Measurements from ENCODE around the gene ZSCAN5B. TPM values are rescaled to one million over a fixed set of nuclear protein-coding genes. Genes with fewer than 3 reads are reported as not detected.
"Not testable (repeated sequence)": the region's sequence is repeated elsewhere in the genome, so short reads cannot be mapped to it uniquely, and the experiment has no call there.

The ZSCAN5B gene
- total RNA-seq, 1 experiment from 2014 or later, result not detected

DNA sequence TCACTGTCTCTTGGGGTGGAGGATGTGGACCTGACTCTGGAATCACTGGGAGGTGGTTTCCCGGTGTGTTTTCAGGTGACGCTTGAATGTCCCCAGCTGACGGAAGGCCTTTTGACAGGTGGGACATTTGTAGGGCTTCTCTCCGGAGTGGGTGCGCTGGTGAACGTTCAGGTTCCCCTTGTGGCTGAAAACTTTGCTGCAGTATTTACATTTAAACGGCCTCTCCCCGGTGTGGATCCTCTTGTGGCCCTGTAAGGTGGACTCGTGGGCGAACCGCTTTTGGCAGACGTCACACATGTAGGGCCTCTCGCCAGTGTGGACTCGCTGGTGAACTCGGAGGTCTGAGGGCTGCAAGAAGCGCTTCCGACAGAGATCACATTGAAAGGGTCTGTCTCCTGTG, 7.8 kb downstream of the ZSCAN5B start:
- ChIA-PET CTCF (no interaction called here), POLR2A (no interaction called here)
- no peak overlapping the region for H3K27ac Mint-ChIP-seq (ENCODE audit: low read depth, unreplicated experiment)
- H3K9me3 Mint-ChIP-seq (ENCODE audit: unreplicated experiment), result no peaks in the 10 kb centered on the region
- no peak for DNase-seq (ENCODE audit: unreplicated experiment)
- no peaks in the 10 kb centered on the region for H3K36me3 Mint-ChIP-seq (ENCODE audit: insufficient read depth, unreplicated experiment)
- TF ChIP-seq, protein P1, sequence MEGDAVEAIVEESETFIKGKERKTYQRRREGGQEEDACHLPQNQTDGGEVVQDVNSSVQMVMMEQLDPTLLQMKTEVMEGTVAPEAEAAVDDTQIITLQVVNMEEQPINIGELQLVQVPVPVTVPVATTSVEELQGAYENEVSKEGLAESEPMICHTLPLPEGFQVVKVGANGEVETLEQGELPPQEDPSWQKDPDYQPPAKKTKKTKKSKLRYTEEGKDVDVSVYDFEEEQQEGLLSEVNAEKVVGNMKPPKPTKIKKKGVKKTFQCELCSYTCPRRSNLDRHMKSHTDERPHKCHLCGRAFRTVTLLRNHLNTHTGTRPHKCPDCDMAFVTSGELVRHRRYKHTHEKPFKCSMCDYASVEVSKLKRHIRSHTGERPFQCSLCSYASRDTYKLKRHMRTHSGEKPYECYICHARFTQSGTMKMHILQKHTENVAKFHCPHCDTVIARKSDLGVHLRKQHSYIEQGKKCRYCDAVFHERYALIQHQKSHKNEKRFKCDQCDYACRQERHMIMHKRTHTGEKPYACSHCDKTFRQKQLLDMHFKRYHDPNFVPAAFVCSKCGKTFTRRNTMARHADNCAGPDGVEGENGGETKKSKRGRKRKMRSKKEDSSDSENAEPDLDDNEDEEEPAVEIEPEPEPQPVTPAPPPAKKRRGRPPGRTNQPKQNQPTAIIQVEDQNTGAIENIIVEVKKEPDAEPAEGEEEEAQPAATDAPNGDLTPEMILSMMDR (IDR thresholded peaks at IDR 0.05; ENCODE audit: unreplicated experiment), result no peak
- no peaks in the 10 kb centered on the region for H3K4me1 Mint-ChIP-seq (ENCODE audit: insufficient read depth, unreplicated experiment)
- intact Hi-C loops (cut with micrococcal nuclease), result no loop called here
- BruUV-seq (replicated peaks), result no TSS peak
- no peaks in the 10 kb centered on the region for H3K27me3 Mint-ChIP-seq (ENCODE audit: insufficient read depth, unreplicated experiment)
- H3K4me3 Mint-ChIP-seq (ENCODE audit: unreplicated experiment), result no peak overlapping the region

DNA sequence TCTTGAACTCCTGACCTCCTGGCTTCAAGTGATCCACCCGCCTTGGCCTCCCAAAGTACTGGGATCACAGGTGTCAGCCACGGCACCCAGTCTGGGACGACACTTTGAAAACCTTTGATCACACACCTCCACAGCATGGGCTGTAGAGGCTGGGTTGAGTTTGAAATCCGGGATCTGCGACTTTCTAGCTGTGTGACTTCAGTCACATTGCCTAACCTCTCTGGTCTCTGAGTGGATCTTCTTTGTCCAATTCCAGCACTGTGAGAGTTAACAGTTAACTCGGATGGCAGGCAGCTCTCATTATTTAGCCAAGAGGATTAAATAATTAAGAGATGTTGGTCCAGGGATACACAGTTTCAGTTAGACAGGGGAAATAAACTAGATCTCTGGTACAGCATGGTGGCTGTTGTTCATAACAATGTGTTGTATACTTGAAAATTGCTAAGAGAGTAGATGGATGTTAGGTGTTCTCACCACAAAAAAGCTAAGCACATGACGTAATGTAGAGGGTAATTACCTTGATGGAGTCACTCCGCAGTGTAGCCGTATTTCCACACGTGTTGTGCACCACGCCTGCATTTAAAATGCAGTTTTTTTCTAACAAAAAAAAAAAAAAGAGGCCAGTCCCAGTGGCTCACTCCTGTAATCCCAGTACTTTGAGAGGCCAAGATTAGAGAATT, 19.9 kb downstream of the ZSCAN5B start:
- H3K9me3 Mint-ChIP-seq (ENCODE audit: unreplicated experiment), result no peaks in the 10 kb centered on the region
- BruUV-seq (replicated peaks), result no TSS peak
- H3K4me3 Mint-ChIP-seq (ENCODE audit: unreplicated experiment), result no peak overlapping the region
- H3K4me1 Mint-ChIP-seq (ENCODE audit: insufficient read depth, unreplicated experiment), result no peaks in the 10 kb centered on the region
- no peak overlapping the region for H3K27ac Mint-ChIP-seq (ENCODE audit: low read depth, unreplicated experiment)
- TF ChIP-seq, protein P1 (IDR thresholded peaks at IDR 0.05; ENCODE audit: unreplicated experiment), result no peak
- no peaks in the 10 kb centered on the region for H3K36me3 Mint-ChIP-seq (ENCODE audit: insufficient read depth, unreplicated experiment)
- POLR2A ChIA-PET, result interaction anchor here (0.5 to 0.9 kb wide), 2 partner anchors 87 to 127 kb away, joined by 4 to 7 read pairs; no protein-coding TSS in a partner anchor
- no peak for DNase-seq (ENCODE audit: unreplicated experiment)
- CTCF ChIA-PET, result interaction anchor here (0.6 to 0.7 kb wide), 3 partner anchors 82 to 224 kb away, joined by 4 to 9 read pairs (median 4); no protein-coding TSS in a partner anchor
- intact Hi-C loops (cut with micrococcal nuclease), result no loop called here
- no peaks in the 10 kb centered on the region for H3K27me3 Mint-ChIP-seq (ENCODE audit: insufficient read depth, unreplicated experiment)

DNA sequence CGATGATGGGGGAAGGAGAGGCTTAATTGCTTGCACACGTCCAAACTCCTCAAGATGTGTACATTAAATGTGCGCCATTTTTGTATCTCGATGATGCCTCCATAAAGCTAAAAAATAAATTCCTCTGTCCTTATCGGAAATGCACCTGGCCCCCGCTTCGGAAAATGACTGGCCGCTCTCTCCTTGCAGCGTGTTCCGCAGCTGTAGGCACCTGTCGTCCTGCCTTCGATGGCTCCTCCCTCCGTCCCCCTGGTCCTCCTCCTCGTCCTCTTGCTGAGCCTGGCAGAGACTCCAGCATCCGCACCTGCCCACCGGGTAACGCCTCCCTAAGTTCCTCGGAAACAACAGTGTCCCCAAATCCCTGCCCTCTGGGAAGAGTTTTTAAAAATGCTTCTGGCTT, 20.7 kb downstream of the ZSCAN5B start:
- H3K36me3 Mint-ChIP-seq (ENCODE audit: insufficient read depth, unreplicated experiment), result no peaks in the 10 kb centered on the region
- BruUV-seq (replicated peaks), result no TSS peak
- DNase-seq (ENCODE audit: unreplicated experiment), result no peak
- no peak overlapping the region for H3K4me3 Mint-ChIP-seq (ENCODE audit: unreplicated experiment)
- H3K27ac Mint-ChIP-seq (ENCODE audit: low read depth, unreplicated experiment), result no peak overlapping the region
- TF ChIP-seq, protein P1 (IDR thresholded peaks at IDR 0.05; ENCODE audit: unreplicated experiment), result no peak
- no peaks in the 10 kb centered on the region for H3K27me3 Mint-ChIP-seq (ENCODE audit: insufficient read depth, unreplicated experiment)
- H3K4me1 Mint-ChIP-seq (ENCODE audit: insufficient read depth, unreplicated experiment), result no peaks in the 10 kb centered on the region
- ChIA-PET CTCF (interaction anchor here (0.5 to 1.0 kb wide), 7 partner anchors 21 to 344 kb away, joined by 3 to 9 read pairs (median 4); no protein-coding TSS in a partner anchor), POLR2A (no interaction called here)
- intact Hi-C loops (cut with micrococcal nuclease), result no loop called here
- H3K9me3 Mint-ChIP-seq (ENCODE audit: unreplicated experiment), result no peaks in the 10 kb centered on the region

DNA sequence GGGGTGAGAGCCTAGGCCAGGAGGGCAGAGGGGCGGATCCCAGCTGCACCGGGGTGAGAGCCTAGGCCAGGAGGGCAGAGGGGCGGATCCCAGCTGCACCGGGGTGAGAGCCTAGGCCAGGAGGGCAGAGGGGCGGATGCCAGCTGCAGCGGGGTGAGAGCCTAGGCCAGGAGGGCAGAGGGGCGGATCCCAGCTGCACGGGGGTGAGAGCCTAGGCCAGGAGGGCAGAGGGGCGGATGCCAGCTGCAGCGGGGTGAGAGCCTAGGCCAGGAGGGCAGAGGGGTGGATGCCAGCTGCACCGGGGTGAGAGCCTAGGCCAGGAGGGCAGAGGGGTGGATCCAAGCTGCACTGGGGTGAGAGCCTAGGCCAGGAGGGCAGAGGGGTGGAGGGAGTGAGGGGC, 21.3 kb downstream of the ZSCAN5B start:
- POLR2A ChIA-PET; DNase-seq (ENCODE audit: unreplicated experiment); H3K27ac Mint-ChIP-seq (ENCODE audit: low read depth, unreplicated experiment); BruUV-seq (replicated peaks); H3K27me3 Mint-ChIP-seq (ENCODE audit: insufficient read depth, unreplicated experiment); H3K9me3 Mint-ChIP-seq (ENCODE audit: unreplicated experiment); intact Hi-C loops (cut with micrococcal nuclease); H3K4me3 Mint-ChIP-seq (ENCODE audit: unreplicated experiment); H3K4me1 Mint-ChIP-seq (ENCODE audit: insufficient read depth, unreplicated experiment); H3K36me3 Mint-ChIP-seq (ENCODE audit: insufficient read depth, unreplicated experiment): not testable (repeated sequence)
- CTCF ChIA-PET, result interaction anchor here (0.5 to 1.0 kb wide), 3 partner anchors 22 to 157 kb away, joined by 3 to 6 read pairs (median 3); no protein-coding TSS in a partner anchor

DNA sequence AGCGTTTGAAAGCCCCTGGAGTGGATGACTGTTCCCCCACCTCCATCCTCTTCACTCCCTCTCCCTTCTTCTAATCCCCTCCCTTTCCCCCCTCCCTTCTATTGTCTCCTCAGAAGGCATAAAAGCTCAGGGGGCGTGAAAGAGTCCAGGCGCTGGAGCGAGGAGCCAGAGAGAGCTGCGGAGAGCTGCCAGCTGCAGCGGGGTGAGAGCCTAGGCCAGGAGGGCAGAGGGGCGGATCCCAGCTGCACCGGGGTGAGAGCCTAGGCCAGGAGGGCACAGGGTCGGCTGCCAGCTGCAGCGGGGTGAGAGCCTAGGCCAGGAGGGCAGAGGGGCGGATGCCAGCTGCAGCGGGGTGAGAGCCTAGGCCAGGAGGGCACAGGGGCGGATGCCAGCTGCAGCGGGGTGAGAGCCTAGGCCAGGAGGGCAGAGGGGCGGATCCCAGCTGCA, 21.7 kb downstream of the ZSCAN5B start, which contains the start of gene GALP:
Gene GALP, plus strand, starts transcription at position 148 of the 447 bp plus-strand sequence. CDS start 1,101 bp downstream, outside the sequence.
- CTCF ChIA-PET; BruUV-seq (replicated peaks); H3K4me3 Mint-ChIP-seq (ENCODE audit: unreplicated experiment); POLR2A ChIA-PET; H3K27ac Mint-ChIP-seq (ENCODE audit: low read depth, unreplicated experiment); H3K4me1 Mint-ChIP-seq (ENCODE audit: insufficient read depth, unreplicated experiment); DNase-seq (ENCODE audit: unreplicated experiment); H3K9me3 Mint-ChIP-seq (ENCODE audit: unreplicated experiment); H3K36me3 Mint-ChIP-seq (ENCODE audit: insufficient read depth, unreplicated experiment); H3K27me3 Mint-ChIP-seq (ENCODE audit: insufficient read depth, unreplicated experiment); intact Hi-C loops (cut with micrococcal nuclease): not testable (repeated sequence)
